Thoracic aorta (tissue), 2 donors: ENCODE data around the gene KCNJ6. TPM values are rescaled to one million over a fixed set of nuclear protein-coding genes. Genes with fewer than 3 reads are reported as not detected.

Experiments
- ATAC-seq: fragments of 150-250 bp; one replicate; pipeline ENCODE4 v1.8.0; 2017; ENCODE audit warnings: low read depth; ENCODE audit not compliant: insufficient number of reproducible peaks, low FRiP score
- DNase-seq: peaks from one replicate; pipeline ENCODE4 v3.0.0-alpha.2; 2020; ENCODE audit warnings: low spot score
- H3K27ac ChIP-seq, 2 donors: fragments of 200-600 bp; sonication (generic); 1 replicate in 1 of 2; 2 replicates in 1 of 2; pipeline ENCODE4 v1.5.1; 2016; ENCODE audit warnings: mild to moderate bottlenecking in 2 of 2, moderate library complexity in 2 of 2
- H3K27me3 ChIP-seq: fragments of 200-600 bp; sonication (generic); replicated peaks from 2 replicates; pipeline ENCODE4 v1.6.0; 2016; ENCODE audit warnings: mild to moderate bottlenecking; ENCODE audit not compliant: insufficient read depth
- H3K36me3 ChIP-seq: fragments of 200-600 bp; sonication (generic); one replicate; pipeline ENCODE4 v1.5.1; 2016
- H3K4me1 ChIP-seq, 2 donors: fragments of 200-600 bp; sonication (generic); 1 replicate in 1 of 2; 2 replicates in 1 of 2; pipeline versions ENCODE4 v1.5.1 to v1.6.0; 2016; ENCODE audit warnings: low read depth in 2 of 2, mild to moderate bottlenecking in 1 of 2; ENCODE audit not compliant: control insufficient read depth in 1 of 2
- H3K4me3 ChIP-seq: fragments of 200-600 bp; sonication (generic); 2 replicates; pipeline ENCODE4 v1.5.1; 2016; ENCODE audit warnings: mild to moderate bottlenecking
- H3K9me3 ChIP-seq: fragments of 200-600 bp; sonication (generic); 2 replicates; pipeline ENCODE4 v1.5.1; 2016
- total RNA-seq, 2 donors: library from RNA; depleted of rRNA; stranded (reverse); fragments of >200 nt; gene quantifications; one replicate each; pipeline versions ENCODE4 v1.1.0 to v1.2.3, GENCODE V29; 2016
- TF ChIP-seq, protein P1 (sequence below): fragments of 200-600 bp; sonication (generic); IDR thresholded peaks from one replicate; pipeline ENCODE4 v1.5.1; 2019; ENCODE audit warnings: antibody characterized with exemption

The KCNJ6 gene
- total RNA-seq, 2 donors from 2014 or later, result not detected

DNA sequence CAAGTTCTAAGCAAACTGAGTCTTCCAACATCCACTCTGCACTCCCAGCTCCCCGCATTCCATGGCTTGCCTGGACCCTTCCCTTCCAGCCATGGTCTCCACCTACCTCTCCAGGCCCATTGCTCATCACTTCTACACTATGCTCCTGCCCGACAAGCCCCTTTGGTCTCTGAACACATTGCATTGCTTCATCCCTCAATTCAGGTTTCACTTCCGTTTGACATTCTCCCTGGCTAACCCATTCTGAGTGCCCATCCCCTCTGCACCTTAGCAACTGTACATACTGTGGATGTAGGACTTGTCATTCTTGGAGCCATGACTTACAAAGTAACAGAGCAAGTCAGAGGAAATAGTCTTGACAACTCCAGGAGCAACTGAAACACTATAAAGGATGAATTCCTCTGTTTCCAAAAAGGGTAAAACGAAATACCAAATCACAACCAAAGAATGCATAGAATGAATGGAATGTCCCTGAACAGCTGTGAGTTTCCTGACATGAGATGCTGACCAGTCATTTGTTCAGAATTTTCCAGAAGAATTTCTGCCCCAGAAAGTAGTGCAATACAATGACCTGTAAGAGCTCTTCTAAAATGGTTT, 66.7 kb downstream of the KCNJ6 start:
- no peak for DNase-seq
- H3K27me3 ChIP-seq, result no peaks in the 10 kb centered on the region
- H3K4me1 ChIP-seq, result peaks cover 8 to 19% of the 10 kb centered on the region in 2 donors
- no peaks in the 10 kb centered on the region for H3K36me3 ChIP-seq
- no peak overlapping the region for H3K4me3 ChIP-seq
- H3K27ac ChIP-seq, result no peak overlapping the region
- TF ChIP-seq, protein P1, sequence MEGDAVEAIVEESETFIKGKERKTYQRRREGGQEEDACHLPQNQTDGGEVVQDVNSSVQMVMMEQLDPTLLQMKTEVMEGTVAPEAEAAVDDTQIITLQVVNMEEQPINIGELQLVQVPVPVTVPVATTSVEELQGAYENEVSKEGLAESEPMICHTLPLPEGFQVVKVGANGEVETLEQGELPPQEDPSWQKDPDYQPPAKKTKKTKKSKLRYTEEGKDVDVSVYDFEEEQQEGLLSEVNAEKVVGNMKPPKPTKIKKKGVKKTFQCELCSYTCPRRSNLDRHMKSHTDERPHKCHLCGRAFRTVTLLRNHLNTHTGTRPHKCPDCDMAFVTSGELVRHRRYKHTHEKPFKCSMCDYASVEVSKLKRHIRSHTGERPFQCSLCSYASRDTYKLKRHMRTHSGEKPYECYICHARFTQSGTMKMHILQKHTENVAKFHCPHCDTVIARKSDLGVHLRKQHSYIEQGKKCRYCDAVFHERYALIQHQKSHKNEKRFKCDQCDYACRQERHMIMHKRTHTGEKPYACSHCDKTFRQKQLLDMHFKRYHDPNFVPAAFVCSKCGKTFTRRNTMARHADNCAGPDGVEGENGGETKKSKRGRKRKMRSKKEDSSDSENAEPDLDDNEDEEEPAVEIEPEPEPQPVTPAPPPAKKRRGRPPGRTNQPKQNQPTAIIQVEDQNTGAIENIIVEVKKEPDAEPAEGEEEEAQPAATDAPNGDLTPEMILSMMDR, result no peak
- peaks cover 3% of the 10 kb centered on the region for H3K9me3 ChIP-seq
- ATAC-seq, result no peak

DNA sequence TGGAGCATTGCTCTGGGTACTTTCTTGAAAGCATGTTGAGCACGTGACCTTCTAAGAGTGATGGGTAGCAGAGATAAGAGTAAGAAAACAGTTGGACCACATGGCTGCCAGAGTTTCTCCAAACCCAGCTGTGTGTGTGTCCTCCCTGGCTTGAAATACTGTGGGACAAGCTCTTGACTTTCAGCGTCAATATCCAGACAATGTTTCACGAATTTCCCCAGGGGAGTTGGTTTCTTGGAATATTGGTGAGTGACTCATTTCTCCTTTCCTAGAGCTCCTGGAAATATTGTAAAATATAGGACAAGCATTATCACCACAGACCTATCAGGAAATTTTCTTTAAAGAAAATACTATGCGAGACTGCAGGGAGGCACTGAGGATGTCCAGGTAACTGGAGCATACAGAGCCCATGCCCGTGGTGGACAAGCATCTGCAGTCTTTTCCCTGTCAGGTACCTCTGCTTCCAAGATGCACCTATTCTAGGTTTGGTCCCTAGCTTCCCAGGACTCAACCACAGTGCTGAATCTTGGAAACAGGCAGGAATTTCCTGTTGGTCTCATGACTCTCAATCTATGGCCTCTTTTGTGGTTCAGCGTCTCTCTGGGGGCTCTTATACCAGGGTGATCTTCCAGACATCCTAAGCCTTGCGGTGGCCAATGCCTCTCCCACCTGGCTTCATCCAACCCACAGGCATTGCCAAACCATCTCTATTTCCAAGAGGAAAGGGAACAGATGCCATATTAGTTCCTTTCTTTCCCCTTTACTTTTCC, 67.4 kb downstream of the KCNJ6 start:
- no peaks in the 10 kb centered on the region for H3K36me3 ChIP-seq
- TF ChIP-seq, protein P1, result no peak
- no peaks in the 10 kb centered on the region for H3K27me3 ChIP-seq
- H3K4me3 ChIP-seq, result no peak overlapping the region
- H3K4me1 ChIP-seq, result peaks cover 8 to 19% of the 10 kb centered on the region in 2 donors
- DNase-seq (no peak), ATAC-seq (peak; percentile 38)
- H3K27ac ChIP-seq, result no peak overlapping the region
- no peaks in the 10 kb centered on the region for H3K9me3 ChIP-seq

DNA sequence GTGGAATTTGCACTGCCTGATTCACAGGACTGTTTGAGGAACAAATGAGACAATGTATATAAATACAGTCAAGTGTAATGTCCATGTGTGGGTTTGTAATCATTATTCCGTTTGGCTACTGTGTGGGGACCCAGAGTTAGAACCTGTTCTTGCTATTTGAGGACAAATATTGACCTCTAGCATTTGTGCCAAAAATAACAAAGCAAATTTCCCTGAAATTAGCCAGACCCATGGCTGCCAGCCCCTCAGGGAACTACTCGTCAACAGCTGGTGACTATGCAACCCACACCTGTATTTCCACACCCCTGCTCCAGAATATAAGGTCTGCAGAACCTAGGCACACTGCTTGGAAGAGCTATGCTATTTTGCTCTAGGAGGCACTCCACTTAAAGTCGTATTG, 70.7 kb downstream of the KCNJ6 start:
- no peak overlapping the region for H3K27ac ChIP-seq
- TF ChIP-seq, protein P1, result no peak
- no peak for DNase-seq
- H3K4me3 ChIP-seq, result no peak overlapping the region
- H3K36me3 ChIP-seq, result no peaks in the 10 kb centered on the region
- no peak for ATAC-seq
- no peaks in the 10 kb centered on the region for H3K27me3 ChIP-seq
- peaks cover 8 to 19% of the 10 kb centered on the region in 2 donors for H3K4me1 ChIP-seq
- H3K9me3 ChIP-seq, result no peaks in the 10 kb centered on the region

DNA sequence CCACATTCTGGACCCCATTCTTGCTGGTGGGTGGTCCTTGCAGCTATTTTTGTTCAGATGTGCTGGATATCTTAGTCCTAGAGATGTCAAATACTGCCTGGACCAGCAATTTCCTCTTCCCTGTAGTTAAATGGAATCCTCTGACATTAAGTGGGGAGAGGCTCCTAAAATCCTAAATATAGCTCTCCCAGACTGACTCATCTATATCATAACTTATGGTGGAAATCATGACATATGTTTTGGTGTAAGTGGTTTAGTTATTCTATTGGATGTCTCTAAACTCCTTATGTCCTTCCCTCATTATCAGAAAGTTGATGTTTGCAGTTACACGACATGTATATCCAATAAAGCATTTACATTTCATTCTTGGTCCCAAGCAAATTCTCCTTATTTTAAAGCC, 73.1 kb downstream of the KCNJ6 start:
- Histone ChIP-seq H3K36me3 (no peaks in the 10 kb centered on the region), H3K4me1 (peaks cover 0 to under 1% of the 10 kb centered on the region in 2 donors), H3K9me3 (no peaks in the 10 kb centered on the region), H3K27ac (no peak overlapping the region), H3K27me3 (no peaks in the 10 kb centered on the region), H3K4me3 (no peak overlapping the region)
- no peak for DNase-seq
- TF ChIP-seq, protein P1, result no peak
- ATAC-seq, result no peak

DNA sequence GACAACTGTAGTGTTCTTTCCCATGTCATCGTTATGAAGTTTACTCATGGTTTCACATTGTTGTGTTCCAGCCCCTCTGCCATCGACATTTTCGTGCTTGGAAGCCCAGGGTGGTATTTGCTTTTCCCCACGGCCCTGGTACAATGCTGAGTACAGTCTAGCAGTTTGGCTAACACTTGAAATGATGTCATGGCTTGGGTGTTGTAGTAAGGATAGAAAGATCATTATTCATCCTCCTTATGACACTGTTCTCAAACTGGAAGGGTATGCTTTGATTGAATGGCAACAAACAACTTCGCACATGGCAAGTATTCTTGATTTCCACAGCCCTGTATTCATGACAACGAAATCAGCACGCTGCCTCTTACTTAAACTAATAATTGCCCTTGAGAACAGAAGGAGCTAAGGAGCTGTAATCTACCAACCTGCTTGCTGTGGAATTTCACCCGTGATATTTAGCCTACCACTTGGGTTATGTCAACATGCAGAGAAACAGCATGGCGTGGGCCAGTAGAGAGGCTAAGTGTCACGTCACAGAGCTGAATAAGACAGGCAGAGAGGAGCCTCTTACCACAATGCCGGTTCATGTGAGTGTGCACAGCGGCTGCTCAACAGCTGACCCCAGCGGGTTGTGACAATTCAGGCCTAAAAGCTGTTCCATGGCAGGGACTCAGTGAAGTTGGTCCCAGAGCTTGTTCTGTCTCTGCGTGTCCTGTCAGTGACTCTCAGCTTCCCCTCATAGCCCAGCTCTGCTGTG, 73.9 kb downstream of the KCNJ6 start:
- TF ChIP-seq, protein P1, result no peak
- no peaks in the 10 kb centered on the region for H3K9me3 ChIP-seq
- no peak overlapping the region for H3K27ac ChIP-seq
- no peaks in the 10 kb centered on the region for H3K27me3 ChIP-seq
- no peak overlapping the region for H3K4me3 ChIP-seq
- ATAC-seq, result no peak
- no peak for DNase-seq
- no peaks in the 10 kb centered on the region for H3K36me3 ChIP-seq
- H3K4me1 ChIP-seq, result no peaks in the 10 kb centered on the region
